Choroid plexus epithelial cell (primary cell): ENCODE measurements around the gene ASTN1.

Experiments
- DNase-seq: peaks from one replicate; pipeline ENCODE4 v3.0.0-alpha.2; 2010; ENCODE audit warnings: low read depth
- H3K4me3 ChIP-seq: 2 replicates; pipeline ENCODE4 v1.5.1; 2011; ENCODE audit warnings: low read depth, mild to moderate bottlenecking, control low read depth, low read length, moderate library complexity
- CTCF ChIP-seq: conservative IDR thresholded peaks from 2 replicates; pipeline ENCODE4 v1.5.1; 2011; ENCODE audit warnings: low read depth, mild to moderate bottlenecking, control low read depth, inconsistent platforms, low read length, moderate library complexity

ASTN1 gene

GRCh38 chr1:177118901-177119300, 45.6 kb downstream of the ASTN1 start:
- H3K4me3 ChIP-seq, result no peak overlapping the region
- no peak for DNase-seq
- TF ChIP-seq CTCF, result no peak

- DNase-seq, result no peak
- no peak overlapping the region for H3K4me3 ChIP-seq
- TF ChIP-seq CTCF, result no peak
These were observed 47.6 kb downstream of the ASTN1 start for GRCh38 chr1:177116941-177117340.

GRCh38 chr1:177106614-177107365, 57.7 kb downstream of the ASTN1 start:
- no peak for DNase-seq
- TF ChIP-seq CTCF, result no peak
- H3K4me3 ChIP-seq, result no peak overlapping the region

- no peak overlapping the region for H3K4me3 ChIP-seq
- no peak for DNase-seq
- no peak for TF ChIP-seq CTCF
These were observed 58.3 kb downstream of the ASTN1 start for GRCh38 chr1:177106196-177106595.

- H3K4me3 ChIP-seq, result no peak overlapping the region
- TF ChIP-seq CTCF, result no peak
- no peak for DNase-seq
These were observed 61.3 kb downstream of the ASTN1 start for GRCh38 chr1:177103005-177103852.

- TF ChIP-seq CTCF, result no peak
- no peak overlapping the region for H3K4me3 ChIP-seq
- DNase-seq, result no peak
These were observed 72.5 kb downstream of the ASTN1 start for GRCh38 chr1:177092001-177092400.
